ENCODE results near the gene KRT82. TPM values are rescaled to one million over a fixed set of nuclear protein-coding genes. Genes with fewer than 3 reads are reported as not detected.

KRT82 gene
- polyA plus RNA-seq, 2 of the 4 experiments (the other 2 are of a cell fraction): not detected

DNA sequence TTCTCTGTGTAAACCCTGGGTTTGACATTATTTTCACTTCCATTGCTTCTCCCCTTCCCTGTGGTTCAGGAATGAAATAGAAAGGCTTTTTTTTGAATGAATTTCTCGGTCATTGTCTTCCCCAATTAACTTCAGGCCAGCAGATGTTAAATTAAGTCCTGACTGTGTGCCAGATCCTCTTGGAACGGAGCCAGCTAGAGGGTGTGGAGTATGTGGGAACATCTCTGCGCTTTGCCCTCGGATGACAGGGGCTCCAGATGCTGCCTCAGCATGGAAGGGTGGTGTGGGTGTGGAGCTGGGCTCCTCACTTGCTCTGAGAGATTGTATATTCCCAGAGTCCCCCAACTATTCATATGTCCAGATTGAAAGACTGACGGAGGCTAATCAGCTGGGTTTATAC is 51.9 kb downstream of the KRT82 start:
- ChIA-PET POLR2A (no interaction called here), CTCF (interaction anchor here (1.3 to 1.9 kb wide), 5 partner anchors 19 to 531 kb away, joined by 4 to 8 read pairs (median 4); no protein-coding TSS in a partner anchor)
- 36% methylated on average over 5 of the region's 5 CpGs for WGBS (ENCODE audit: missing lambda C conversion rate)
- FAIRE-seq (no peak), DNase-seq (ENCODE audit: low read depth in 1 of 2, low spot score in 1 of 2) (no peak), ATAC-seq (no peak)
- TF ChIP-seq RFX5 (IDR thresholded peaks at IDR 0.05) (no peak), BHLHE40 (IDR thresholded peaks at IDR 0.05; ENCODE audit: low read depth, low read length) (no peak), POLR2A (IDR thresholded peaks at IDR 0.05; ENCODE audit: low read length) (no peak), PHF8 (IDR thresholded peaks at IDR 0.05; ENCODE audit: borderline replicate concordance, low read depth) (no peak), RCOR1 (IDR thresholded peaks at IDR 0.05; ENCODE audit: low read depth, low read length) (no peak), SREBF2 (IDR thresholded peaks at IDR 0.05) (no peak), NPAS2 (CRISPR knock-in tag; IDR thresholded peaks at IDR 0.05; ENCODE audit: borderline replicate concordance) (no peak)
- TF ChIP-seq, protein P1, sequence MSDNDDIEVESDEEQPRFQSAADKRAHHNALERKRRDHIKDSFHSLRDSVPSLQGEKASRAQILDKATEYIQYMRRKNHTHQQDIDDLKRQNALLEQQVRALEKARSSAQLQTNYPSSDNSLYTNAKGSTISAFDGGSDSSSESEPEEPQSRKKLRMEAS (IDR thresholded peaks at IDR 0.05): no peak
- TF ChIP-seq, protein P2, sequence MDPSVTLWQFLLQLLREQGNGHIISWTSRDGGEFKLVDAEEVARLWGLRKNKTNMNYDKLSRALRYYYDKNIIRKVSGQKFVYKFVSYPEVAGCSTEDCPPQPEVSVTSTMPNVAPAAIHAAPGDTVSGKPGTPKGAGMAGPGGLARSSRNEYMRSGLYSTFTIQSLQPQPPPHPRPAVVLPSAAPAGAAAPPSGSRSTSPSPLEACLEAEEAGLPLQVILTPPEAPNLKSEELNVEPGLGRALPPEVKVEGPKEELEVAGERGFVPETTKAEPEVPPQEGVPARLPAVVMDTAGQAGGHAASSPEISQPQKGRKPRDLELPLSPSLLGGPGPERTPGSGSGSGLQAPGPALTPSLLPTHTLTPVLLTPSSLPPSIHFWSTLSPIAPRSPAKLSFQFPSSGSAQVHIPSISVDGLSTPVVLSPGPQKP (IDR thresholded peaks at IDR 0.05; ENCODE audit: low read depth, low read length): no peak
- H3K4me3 ChIP-seq: no peak overlapping the region
- no peak overlapping the region for H3K27ac ChIP-seq
- 0 out of 3 replicates have a peak, but pooled peaks cover 3% of the 10 kb centered on the region for H3K4me1 ChIP-seq
- no peaks in the 10 kb centered on the region for H3K9me3 ChIP-seq
- H3K4me2 ChIP-seq: no peak overlapping the region

DNA sequence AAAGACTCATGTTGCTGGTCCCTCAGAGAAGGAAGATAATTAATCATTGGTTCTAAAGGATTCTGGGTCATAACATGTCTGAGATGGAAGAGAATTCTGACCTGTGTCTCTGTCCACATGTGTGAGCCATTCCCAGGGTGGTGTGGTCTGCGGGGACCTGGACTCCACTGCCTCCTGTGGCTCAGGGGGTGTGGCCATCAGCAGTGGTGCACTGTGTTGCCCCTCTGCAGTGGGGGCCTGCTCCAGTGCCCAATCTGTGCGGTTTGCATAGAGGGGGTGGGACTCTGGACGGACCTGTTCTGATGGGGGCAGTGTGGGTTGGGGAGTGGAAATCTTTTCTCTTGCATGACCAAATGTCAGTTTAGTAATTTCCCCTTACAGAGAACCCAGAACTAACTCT is 52.4 kb downstream of the KRT82 start:
- TF ChIP-seq RCOR1 (IDR thresholded peaks at IDR 0.05; ENCODE audit: low read depth, low read length) (no peak), ESRRA (IDR thresholded peaks at IDR 0.05; ENCODE audit: borderline replicate concordance, low read length) (no peak), TP53 (CRISPR knock-in tag; IDR thresholded peaks at IDR 0.05) (no peak), GATA3 (IDR thresholded peaks at IDR 0.05; ENCODE audit: borderline replicate concordance) (no peak), HOXB5 (CRISPR knock-in tag; IDR thresholded peaks at IDR 0.05) (no peak), RFX5 (IDR thresholded peaks at IDR 0.05) (no peak), ZNF302 (CRISPR knock-in tag; IDR thresholded peaks at IDR 0.05) (no peak), TFCP2L1 (CRISPR knock-in tag; IDR thresholded peaks at IDR 0.05) (no peak), ZSCAN20 (CRISPR knock-in tag; IDR thresholded peaks at IDR 0.05) (no peak), NR3C1 (IDR thresholded peaks at IDR 0.05) (no peak), POLR2A (IDR thresholded peaks at IDR 0.05; ENCODE audit: low read length) (no peak), KDM5A (IDR thresholded peaks at IDR 0.05) (no peak), RNF2 (IDR thresholded peaks at IDR 0.05; ENCODE audit: borderline replicate concordance, low read depth) (no peak), BHLHE40 (IDR thresholded peaks at IDR 0.05; ENCODE audit: low read depth, low read length) (no peak), JUN (IDR thresholded peaks at IDR 0.05) (no peak), POLR2AphosphoS2 (conservative IDR thresholded peaks at IDR 0.05; ENCODE audit: low read length) (no peak)
- TF ChIP-seq, protein P3, sequence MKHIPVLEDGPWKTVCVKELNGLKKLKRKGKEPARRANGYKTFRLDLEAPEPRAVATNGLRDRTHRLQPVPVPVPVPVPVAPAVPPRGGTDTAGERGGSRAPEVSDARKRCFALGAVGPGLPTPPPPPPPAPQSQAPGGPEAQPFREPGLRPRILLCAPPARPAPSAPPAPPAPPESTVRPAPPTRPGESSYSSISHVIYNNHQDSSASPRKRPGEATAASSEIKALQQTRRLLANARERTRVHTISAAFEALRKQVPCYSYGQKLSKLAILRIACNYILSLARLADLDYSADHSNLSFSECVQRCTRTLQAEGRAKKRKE (CRISPR knock-in tag; IDR thresholded peaks at IDR 0.05; ENCODE audit: low read depth): no peak
- TF ChIP-seq, protein P1 (IDR thresholded peaks at IDR 0.05): no peak
- ChIA-PET POLR2A (no interaction called here), CTCF (interaction anchor here (0.6 to 4.2 kb wide), 6 partner anchors 18 to 620 kb away, joined by 3 to 21 read pairs (median 4); no protein-coding TSS in a partner anchor)
- DNase-seq (ENCODE audit: low read depth in 1 of 2, low spot score in 1 of 2): no peak
- Histone ChIP-seq H3K4me3 (no peak overlapping the region), H3K4me1 (no peaks in the 10 kb centered on the region), H3K27ac (no peak overlapping the region), H3K9me3 (no peaks in the 10 kb centered on the region), H3K4me2 (no peak overlapping the region)
- WGBS (ENCODE audit: missing lambda C conversion rate): 90% methylated on average over 3 of the region's 3 CpGs
- no peak for ATAC-seq
- FAIRE-seq: no peak

DNA sequence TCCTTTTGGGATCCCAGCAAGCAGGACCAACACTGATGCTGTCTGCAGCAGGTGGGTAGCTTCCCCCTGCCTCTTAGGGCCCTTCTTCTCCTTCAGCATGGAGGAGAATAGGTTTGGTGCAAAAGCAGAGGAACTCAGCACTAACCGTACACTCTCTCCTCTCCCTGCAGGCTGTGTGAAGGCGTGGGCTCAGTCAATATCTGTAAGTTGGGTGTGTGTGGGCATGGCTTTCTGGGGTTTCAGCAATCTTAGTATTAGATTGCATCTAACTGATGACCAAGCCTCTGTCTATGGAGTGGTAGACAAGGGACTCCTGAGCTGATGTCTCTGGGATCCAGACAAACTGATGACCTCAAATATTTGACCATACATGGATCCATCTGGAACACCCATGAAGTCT is 53.2 kb downstream of the KRT82 start:
- 71% methylated on average over 2 of the region's 2 CpGs for WGBS (ENCODE audit: missing lambda C conversion rate)
- FAIRE-seq: no peak
- Histone ChIP-seq H3K4me3 (no peak overlapping the region), H3K4me2 (no peak overlapping the region), H3K27ac (no peak overlapping the region; a peak in 1 of 6 replicates), H3K9me3 (no peaks in the 10 kb centered on the region), H3K4me1 (no peaks in the 10 kb centered on the region)
- ATAC-seq: no peak
- ChIA-PET CTCF (interaction anchor here (0.6 to 4.2 kb wide), 7 partner anchors 12 to 531 kb away, joined by 3 to 21 read pairs (median 4); no protein-coding TSS in a partner anchor), POLR2A (no interaction called here)
- DNase-seq (ENCODE audit: low read depth in 1 of 2, low spot score in 1 of 2): no peak
- no peak for TF ChIP-seq NFE2L2 (conservative IDR thresholded peaks at IDR 0.05; ENCODE audit: low read length)
- no peak for TF ChIP-seq HOXA7 (CRISPR knock-in tag; IDR thresholded peaks at IDR 0.05)
- TF ChIP-seq, protein P4, sequence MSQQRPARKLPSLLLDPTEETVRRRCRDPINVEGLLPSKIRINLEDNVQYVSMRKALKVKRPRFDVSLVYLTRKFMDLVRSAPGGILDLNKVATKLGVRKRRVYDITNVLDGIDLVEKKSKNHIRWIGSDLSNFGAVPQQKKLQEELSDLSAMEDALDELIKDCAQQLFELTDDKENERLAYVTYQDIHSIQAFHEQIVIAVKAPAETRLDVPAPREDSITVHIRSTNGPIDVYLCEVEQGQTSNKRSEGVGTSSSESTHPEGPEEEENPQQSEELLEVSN (IDR thresholded peaks at IDR 0.05; ENCODE audit: borderline replicate concordance, low read depth): no peak
- no peak for TF ChIP-seq JUNB (IDR thresholded peaks at IDR 0.05)
- TF ChIP-seq ZNF302 (CRISPR knock-in tag; IDR thresholded peaks at IDR 0.05): no peak
- TF ChIP-seq CBX8 (IDR thresholded peaks at IDR 0.05): no peak
- no peak for TF ChIP-seq ZFP36 (IDR thresholded peaks at IDR 0.05; ENCODE audit: borderline replicate concordance, partially characterized antibody)
- TF ChIP-seq PHF8 (IDR thresholded peaks at IDR 0.05; ENCODE audit: borderline replicate concordance, low read depth): no peak
- no peak for TF ChIP-seq SMC3 (IDR thresholded peaks at IDR 0.05)
- TF ChIP-seq FOSL2 (IDR thresholded peaks at IDR 0.05): no peak
- TF ChIP-seq FOSL2 (CRISPR knock-in tag; IDR thresholded peaks at IDR 0.05): no peak
- TF ChIP-seq HDAC2 (IDR thresholded peaks at IDR 0.05): no peak
- TF ChIP-seq HOXB5 (CRISPR knock-in tag; IDR thresholded peaks at IDR 0.05): no peak
- TF ChIP-seq, protein P3 (CRISPR knock-in tag; IDR thresholded peaks at IDR 0.05; ENCODE audit: low read depth): no peak
- TF ChIP-seq RAD21 (conservative IDR thresholded peaks at IDR 0.05 in 1 of 2, IDR thresholded peaks at IDR 0.05 in 1 of 2): no peak
